Activated CD8-positive, alpha-beta memory T cell treated with anti-CD3 and anti-CD28 coated beads, Interleukin-2, amount 10 ng/mL, durations not matched to agents 7 days and 5 days (primary cell): ENCODE measurements around the gene CNIH3. TPM values are rescaled to one million over a fixed set of nuclear protein-coding genes. Genes with fewer than 3 reads are reported as not detected.

Source experiments
- ATAC-seq: fragments of 150-1000 bp; cut with Tn5 transposase; one replicate; pipeline ENCODE4 v1.10.0; 2021; ENCODE audit warnings: moderate library complexity
- CTCF ChIA-PET: fragments of 350-600 bp; sonication (Branson Sonifier 250); formaldehyde crosslinking; loops from one replicate; lab custom pipeline; 2021; ENCODE audit warnings: antibody characterized with exemption; lab: Charles Lee
- DNase-seq: peaks from one replicate; pipeline ENCODE4 v3.0.0-alpha.2; 2020
- H3K27ac Mint-ChIP-seq: one replicate; pipeline ENCODE4 v1.8.0; 2021; ENCODE audit warnings: mild to moderate bottlenecking, mixed read lengths
- H3K27me3 Mint-ChIP-seq: one replicate; pipeline ENCODE4 v1.8.0; 2021; ENCODE audit warnings: mixed read lengths
- H3K36me3 Mint-ChIP-seq: one replicate; pipeline ENCODE4 v1.8.0; 2021; ENCODE audit warnings: mild to moderate bottlenecking, mixed read lengths
- H3K4me1 Mint-ChIP-seq: one replicate; pipeline ENCODE4 v1.8.0; 2021; ENCODE audit warnings: mixed read lengths
- H3K4me3 Mint-ChIP-seq: one replicate; pipeline ENCODE4 v1.8.0; 2021; ENCODE audit warnings: mild to moderate bottlenecking, moderate library complexity, mixed read lengths
- H3K9me3 Mint-ChIP-seq: one replicate; pipeline ENCODE4 v1.8.0; 2022; ENCODE audit warnings: low read depth, mixed read lengths
- total RNA-seq, 2 experiments: library from RNA; stranded (reverse); gene quantifications; one replicate each; pipeline ENCODE4 v1.2.3, GENCODE V29; 2021

CNIH3 gene
- total RNA-seq, 2 experiments from 2014 or later: 1.1 to 3.6 TPM

- Mint-ChIP-seq H3K4me3 (no peak overlapping the region), H3K36me3 (no peaks in the 10 kb centered on the region), H3K9me3 (no peaks in the 10 kb centered on the region), H3K4me1 (peaks cover 2% of the 10 kb centered on the region), H3K27me3 (peaks cover 12% of the 10 kb centered on the region), H3K27ac (no peak overlapping the region)
- no peak for DNase-seq
- CTCF ChIA-PET: interaction anchor here (1.5 kb wide), 2 partner anchors 11 to 111 kb away, joined by 3 to 4 read pairs; no protein-coding TSS in a partner anchor
- ATAC-seq: no peak
These were observed 124.0 kb downstream of the CNIH3 start for GRCh38 chr1:224739997-224740684.

DNA sequence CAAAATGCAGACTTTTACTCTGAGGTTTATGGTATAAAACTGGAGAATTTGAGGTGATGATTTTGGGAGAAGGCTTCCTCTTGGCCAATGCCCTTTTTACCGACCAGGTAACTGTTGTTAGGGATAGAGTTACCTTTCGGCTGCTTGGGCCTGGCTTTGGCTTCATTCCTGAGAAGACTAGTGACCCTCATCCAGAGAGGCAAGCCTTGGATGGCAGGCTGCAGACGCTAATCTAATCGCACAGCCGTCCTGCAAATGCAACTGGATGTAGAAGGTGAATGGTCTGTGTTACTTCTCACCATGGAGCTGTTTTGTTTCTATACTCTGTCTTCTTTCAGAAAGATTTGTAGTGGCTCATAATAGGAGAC lies 124.6 kb downstream of the CNIH3 start:
- ATAC-seq (no peak), DNase-seq (no peak)
- Mint-ChIP-seq H3K27me3 (peaks cover 15% of the 10 kb centered on the region), H3K9me3 (no peaks in the 10 kb centered on the region), H3K27ac (no peak overlapping the region), H3K4me3 (no peak overlapping the region), H3K36me3 (no peaks in the 10 kb centered on the region), H3K4me1 (no peaks in the 10 kb centered on the region)
- CTCF ChIA-PET: interaction anchor here (1.5 kb wide), 2 partner anchors 11 to 111 kb away, joined by 3 to 4 read pairs; no protein-coding TSS in a partner anchor

DNA sequence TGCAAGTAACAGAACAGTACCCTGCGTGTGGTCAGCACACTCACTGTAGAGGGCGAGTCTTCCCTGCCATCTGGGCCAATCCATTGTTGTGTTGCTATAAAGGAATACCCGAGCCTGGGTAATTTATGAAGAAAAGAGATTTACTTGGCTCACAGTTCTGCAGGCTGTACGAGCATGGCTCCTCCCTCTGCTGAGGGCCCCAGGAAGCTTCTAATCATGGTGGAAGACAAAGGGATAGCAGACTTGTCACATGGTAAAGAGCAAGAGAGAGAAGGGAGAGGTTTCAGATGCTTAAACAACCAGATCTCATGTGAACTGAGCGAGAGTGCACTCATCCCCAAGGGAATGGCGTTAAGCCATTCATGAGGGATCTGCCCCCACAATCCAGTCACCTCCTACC lies 126.2 kb downstream of the CNIH3 start:
- no peak for ATAC-seq
- no peak overlapping the region for H3K27ac Mint-ChIP-seq
- no peak overlapping the region for H3K4me3 Mint-ChIP-seq
- H3K27me3 Mint-ChIP-seq: peaks cover 17% of the 10 kb centered on the region
- H3K4me1 Mint-ChIP-seq: no peaks in the 10 kb centered on the region
- H3K36me3 Mint-ChIP-seq: no peaks in the 10 kb centered on the region
- no peak for DNase-seq
- CTCF ChIA-PET: no interaction called here
- H3K9me3 Mint-ChIP-seq: no peaks in the 10 kb centered on the region

DNA sequence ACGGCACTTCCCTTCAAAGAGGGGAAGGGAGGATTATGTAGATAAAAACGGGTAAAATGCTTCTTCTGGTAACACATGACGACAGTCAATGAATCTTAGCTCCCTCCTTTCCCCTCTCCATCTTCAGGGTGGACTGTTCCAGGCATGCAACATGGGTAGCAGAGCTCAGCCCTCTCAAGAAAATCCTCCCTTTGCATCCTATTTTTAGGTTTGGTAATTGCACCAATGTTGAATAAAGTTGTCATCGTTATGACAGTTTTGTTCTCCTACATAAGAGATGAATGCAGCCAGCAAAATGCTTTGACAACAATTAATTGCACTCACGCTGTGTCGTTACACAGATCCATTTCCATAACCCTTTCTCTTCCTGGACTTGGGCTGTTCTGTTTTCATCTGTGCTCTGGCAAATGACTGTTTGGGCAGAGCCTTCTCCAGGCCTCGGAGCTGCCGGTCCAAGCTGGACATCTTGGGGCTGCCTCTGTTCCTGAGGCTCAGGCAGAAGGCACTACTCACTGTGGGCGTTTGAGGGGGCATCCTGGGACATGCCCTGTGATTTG lies 127.6 kb downstream of the CNIH3 start:
- Mint-ChIP-seq H3K9me3 (no peaks in the 10 kb centered on the region), H3K4me1 (no peaks in the 10 kb centered on the region), H3K4me3 (no peak overlapping the region), H3K27me3 (peaks cover 12% of the 10 kb centered on the region), H3K27ac (no peak overlapping the region), H3K36me3 (no peaks in the 10 kb centered on the region)
- DNase-seq: no peak
- CTCF ChIA-PET: no interaction called here
- ATAC-seq: no peak

DNA sequence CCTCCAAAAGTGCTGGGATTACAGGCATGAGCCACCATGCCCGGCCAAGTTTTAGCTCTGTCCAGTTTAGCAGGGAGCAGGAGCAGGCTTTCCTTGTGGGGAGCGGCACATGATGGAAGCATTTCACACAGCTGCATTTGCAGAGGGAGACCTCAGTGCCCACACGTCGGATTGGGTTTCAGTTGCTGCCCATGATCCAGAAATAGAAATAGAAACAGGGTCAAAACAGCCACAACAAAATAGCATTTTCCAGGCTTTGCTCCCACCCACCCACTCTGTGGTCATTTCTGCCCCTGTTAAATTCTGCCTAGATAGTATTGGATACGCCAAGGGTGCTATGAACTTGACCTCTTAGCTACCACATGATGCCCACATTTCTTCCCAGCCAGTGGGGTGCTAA lies 128.4 kb downstream of the CNIH3 start:
- Mint-ChIP-seq H3K4me3 (no peak overlapping the region), H3K27ac (no peak overlapping the region), H3K4me1 (no peaks in the 10 kb centered on the region), H3K9me3 (no peaks in the 10 kb centered on the region), H3K27me3 (peaks cover 16% of the 10 kb centered on the region), H3K36me3 (no peaks in the 10 kb centered on the region)
- no peak for DNase-seq
- no peak for ATAC-seq
- CTCF ChIA-PET: no interaction called here

DNA sequence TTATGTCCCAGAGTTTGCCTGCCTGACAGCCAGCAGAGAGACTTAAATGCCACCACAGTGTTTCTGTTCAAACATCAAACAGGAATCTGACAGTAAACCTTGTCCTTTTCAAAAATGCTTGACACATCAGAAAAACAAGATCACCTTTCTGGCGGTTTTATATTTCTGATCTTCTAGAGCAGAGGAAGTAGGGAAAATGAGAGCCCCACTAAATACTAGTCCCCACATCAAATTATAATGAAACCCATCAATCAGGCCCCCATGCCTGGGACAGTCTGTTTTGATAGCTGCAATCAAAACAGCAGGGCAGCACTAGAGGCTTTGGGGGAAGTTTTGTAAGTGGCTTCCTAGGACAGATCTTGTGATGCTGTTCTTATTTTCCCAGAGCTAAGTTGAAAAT lies 129.3 kb downstream of the CNIH3 start:
- Mint-ChIP-seq H3K9me3 (no peaks in the 10 kb centered on the region), H3K36me3 (no peaks in the 10 kb centered on the region), H3K27ac (no peak overlapping the region), H3K27me3 (peaks cover 22% of the 10 kb centered on the region), H3K4me1 (no peaks in the 10 kb centered on the region), H3K4me3 (no peak overlapping the region)
- no peak for ATAC-seq
- DNase-seq: no peak
- CTCF ChIA-PET: no interaction called here

DNA sequence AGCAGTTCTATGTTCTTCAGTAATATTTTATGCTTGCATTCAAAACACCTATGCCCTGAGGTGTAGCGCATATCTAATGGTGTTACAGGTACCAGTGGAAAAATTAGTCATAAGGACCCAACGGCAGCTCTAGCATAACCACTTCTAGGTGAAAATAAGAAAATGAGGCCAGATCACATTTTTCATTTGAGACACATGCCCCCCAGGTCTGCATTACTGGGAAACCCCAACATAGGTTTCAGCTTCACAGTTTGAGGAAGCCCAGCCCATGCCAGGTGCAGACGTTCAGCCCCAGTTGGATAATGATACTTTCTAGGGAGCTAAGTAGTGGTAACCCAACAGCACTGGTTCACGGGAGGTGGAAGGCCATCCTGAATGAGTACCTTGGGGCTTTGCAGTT lies 129.8 kb downstream of the CNIH3 start:
- ATAC-seq (no peak), DNase-seq (no peak)
- Mint-ChIP-seq H3K27me3 (peaks cover 23% of the 10 kb centered on the region), H3K4me1 (no peaks in the 10 kb centered on the region), H3K27ac (no peak overlapping the region), H3K36me3 (no peaks in the 10 kb centered on the region), H3K9me3 (no peaks in the 10 kb centered on the region), H3K4me3 (no peak overlapping the region)
- CTCF ChIA-PET: no interaction called here

GRCh38 chr1:224747578-224747977 lies 131.5 kb downstream of the CNIH3 start:
- no peak for ATAC-seq
- CTCF ChIA-PET: no interaction called here

GRCh38 chr1:224749916-224750315 lies 133.8 kb downstream of the CNIH3 start:
- no peaks in the 10 kb centered on the region for H3K9me3 Mint-ChIP-seq
- no peak for ATAC-seq
- CTCF ChIA-PET: no interaction called here

More at GRCh38 chr1:224747578-224747977, 131.5 kb downstream of the CNIH3 start:
- Mint-ChIP-seq H3K4me1 (no peaks in the 10 kb centered on the region), H3K27ac (no peak overlapping the region), H3K4me3 (no peak overlapping the region), H3K36me3 (no peaks in the 10 kb centered on the region), H3K9me3 (no peaks in the 10 kb centered on the region), H3K27me3 (peaks cover 38% of the 10 kb centered on the region)
- DNase-seq: no peak

GRCh38 chr1:224751624-224752311 lies 135.7 kb downstream of the CNIH3 start:
- H3K36me3 Mint-ChIP-seq: no peaks in the 10 kb centered on the region
- no peak for DNase-seq
- ATAC-seq: no peak
- CTCF ChIA-PET: interaction anchor here (1.0 kb wide), 1 partner anchor 11 kb away, joined by 3 read pairs; no protein-coding TSS in a partner anchor
- no peaks in the 10 kb centered on the region for H3K4me1 Mint-ChIP-seq
- peaks cover 34% of the 10 kb centered on the region for H3K27me3 Mint-ChIP-seq
- no peak overlapping the region for H3K27ac Mint-ChIP-seq
- H3K9me3 Mint-ChIP-seq: no peaks in the 10 kb centered on the region
- no peak overlapping the region for H3K4me3 Mint-ChIP-seq

More at GRCh38 chr1:224749916-224750315, 133.8 kb downstream of the CNIH3 start:
- peaks cover 44% of the 10 kb centered on the region for H3K27me3 Mint-ChIP-seq
- no peak for DNase-seq
- no peaks in the 10 kb centered on the region for H3K4me1 Mint-ChIP-seq
- no peaks in the 10 kb centered on the region for H3K36me3 Mint-ChIP-seq
- no peak overlapping the region for H3K4me3 Mint-ChIP-seq
- no peak overlapping the region for H3K27ac Mint-ChIP-seq

GRCh38 chr1:224753491-224753890 lies 137.4 kb downstream of the CNIH3 start:
- H3K9me3 Mint-ChIP-seq: no peaks in the 10 kb centered on the region
- H3K27ac Mint-ChIP-seq: no peak overlapping the region
- no peaks in the 10 kb centered on the region for H3K4me1 Mint-ChIP-seq
- DNase-seq (no peak), ATAC-seq (no peak)
- no peaks in the 10 kb centered on the region for H3K36me3 Mint-ChIP-seq
- CTCF ChIA-PET: no interaction called here
- no peak overlapping the region for H3K4me3 Mint-ChIP-seq
- peaks cover 34% of the 10 kb centered on the region for H3K27me3 Mint-ChIP-seq

GRCh38 chr1:224755586-224755985 lies 139.5 kb downstream of the CNIH3 start:
- DNase-seq (no peak), ATAC-seq (no peak)
- Mint-ChIP-seq H3K27ac (no peak overlapping the region), H3K36me3 (no peaks in the 10 kb centered on the region), H3K4me1 (no peaks in the 10 kb centered on the region), H3K27me3 (peaks cover 22% of the 10 kb centered on the region), H3K4me3 (no peak overlapping the region), H3K9me3 (peaks cover 4% of the 10 kb centered on the region)
- CTCF ChIA-PET: no interaction called here

GRCh38 chr1:224757508-224757907 lies 141.4 kb downstream of the CNIH3 start:
- no peak overlapping the region for H3K4me3 Mint-ChIP-seq
- H3K4me1 Mint-ChIP-seq: no peaks in the 10 kb centered on the region
- H3K9me3 Mint-ChIP-seq: peaks cover 4% of the 10 kb centered on the region
- H3K36me3 Mint-ChIP-seq: no peaks in the 10 kb centered on the region
- ATAC-seq: no peak
- peaks cover 8% of the 10 kb centered on the region for H3K27me3 Mint-ChIP-seq
- CTCF ChIA-PET: interaction anchor here (1.3 kb wide), 1 partner anchor 94 kb away, joined by 3 read pairs; no protein-coding TSS in a partner anchor
- H3K27ac Mint-ChIP-seq: no peak overlapping the region
- no peak for DNase-seq

- H3K36me3 Mint-ChIP-seq: no peaks in the 10 kb centered on the region
- no peak for ATAC-seq
- H3K4me1 Mint-ChIP-seq: no peaks in the 10 kb centered on the region
- DNase-seq: no peak
- CTCF ChIA-PET: no interaction called here
- H3K4me3 Mint-ChIP-seq: no peak overlapping the region
- H3K27ac Mint-ChIP-seq: no peak overlapping the region
- H3K27me3 Mint-ChIP-seq: no peaks in the 10 kb centered on the region
- peaks cover 4% of the 10 kb centered on the region for H3K9me3 Mint-ChIP-seq
These were observed 143.0 kb downstream of the CNIH3 start for GRCh38 chr1:224759135-224759534.
